ENCODE data around the gene FAM47B.

FAM47B gene

DNA sequence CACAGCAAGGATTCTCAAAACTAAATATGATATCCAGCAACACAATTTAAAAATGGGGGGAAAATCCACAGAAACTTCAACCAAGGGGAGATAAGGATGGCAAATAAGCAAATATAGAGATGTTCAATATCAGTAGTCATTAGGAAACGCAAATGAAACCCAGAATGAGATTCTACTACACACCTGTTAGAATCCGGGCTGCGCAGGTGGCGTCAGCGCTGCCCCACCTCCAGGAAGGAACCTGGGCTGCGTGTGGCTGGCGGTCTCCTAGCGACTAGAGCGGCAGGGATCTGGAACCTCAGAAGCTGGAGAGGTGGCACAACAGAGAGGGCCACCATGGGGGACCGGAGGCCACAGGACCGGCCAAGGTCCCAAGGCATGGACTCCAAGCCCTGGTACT is at the start of gene FAM47B:
Gene FAM47B, plus strand, starts transcription at position 301 of the 400 bp plus-strand sequence. Its CDS starts 36 bp downstream, at position 337.
- H3K9me3 ChIP-seq (ENCODE audit: control insufficient read depth, insufficient read depth, low read length), result no peaks in the 10 kb centered on the region
- H3K4me1 ChIP-seq (ENCODE audit: insufficient read depth, low read length), result no peaks in the 10 kb centered on the region
- H3K9ac ChIP-seq (ENCODE audit: low read depth, low read length), result no peak within 1 kb of the TSS
- no peaks in the 10 kb centered on the region for H3K36me3 ChIP-seq (ENCODE audit: insufficient read depth, low read length)

DNA sequence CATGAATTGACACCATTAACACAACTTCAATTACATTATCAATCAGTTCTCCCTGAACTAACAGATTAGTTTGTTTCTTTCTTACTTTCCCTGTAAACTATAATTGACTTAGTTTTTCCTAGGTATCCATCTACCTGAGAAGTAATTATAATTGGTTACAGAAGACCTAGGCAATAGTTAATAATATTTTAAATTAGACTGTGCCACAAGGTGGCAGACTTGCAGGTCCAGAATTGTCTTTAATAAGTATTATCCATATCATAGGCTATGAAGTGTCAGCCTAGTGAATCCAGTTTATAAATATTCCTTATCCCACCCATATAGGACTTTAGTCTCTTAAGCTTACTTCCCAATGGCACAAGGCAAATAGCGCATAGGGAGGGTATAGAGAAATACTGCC is 48.9 kb upstream of the FAM47B start:
- no peaks in the 10 kb centered on the region for H3K9me3 ChIP-seq (ENCODE audit: control insufficient read depth, insufficient read depth, low read length)
- no peak overlapping the region for H3K9ac ChIP-seq (ENCODE audit: low read depth, low read length)
- no peaks in the 10 kb centered on the region for H3K4me1 ChIP-seq (ENCODE audit: insufficient read depth, low read length)
- H3K36me3 ChIP-seq (ENCODE audit: insufficient read depth, low read length), result no peaks in the 10 kb centered on the region

DNA sequence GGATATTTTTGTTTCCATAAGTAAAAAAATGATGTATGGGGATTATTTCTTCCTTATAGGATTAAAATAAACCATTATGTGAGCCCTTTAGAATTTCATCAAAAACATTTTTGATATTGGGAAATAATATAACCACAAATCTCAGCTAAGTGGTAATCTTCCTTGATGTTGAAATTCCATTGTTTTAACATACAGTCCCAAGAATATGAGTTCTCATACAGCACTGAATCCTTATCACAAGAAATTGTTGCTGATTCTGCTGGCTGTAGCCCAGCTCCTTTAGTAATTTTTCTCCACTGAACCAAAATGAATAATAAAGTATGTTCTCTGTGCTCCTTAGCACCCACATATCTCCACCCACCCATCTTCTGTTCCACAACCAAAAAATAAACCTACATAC is 41.9 kb upstream of the FAM47B start:
- no peaks in the 10 kb centered on the region for H3K4me1 ChIP-seq (ENCODE audit: insufficient read depth, low read length)
- no peaks in the 10 kb centered on the region for H3K36me3 ChIP-seq (ENCODE audit: insufficient read depth, low read length)
- H3K9me3 ChIP-seq (ENCODE audit: control insufficient read depth, insufficient read depth, low read length), result no peaks in the 10 kb centered on the region
- no peak overlapping the region for H3K9ac ChIP-seq (ENCODE audit: low read depth, low read length)

- H3K9me3 ChIP-seq (ENCODE audit: control insufficient read depth, insufficient read depth, low read length), result no peaks in the 10 kb centered on the region
- no peaks in the 10 kb centered on the region for H3K36me3 ChIP-seq (ENCODE audit: insufficient read depth, low read length)
- no peaks in the 10 kb centered on the region for H3K4me1 ChIP-seq (ENCODE audit: insufficient read depth, low read length)
- no peak overlapping the region for H3K9ac ChIP-seq (ENCODE audit: low read depth, low read length)
These were observed 40.8 kb upstream of the FAM47B start for GRCh38 chrX:34901761-34902160.

DNA sequence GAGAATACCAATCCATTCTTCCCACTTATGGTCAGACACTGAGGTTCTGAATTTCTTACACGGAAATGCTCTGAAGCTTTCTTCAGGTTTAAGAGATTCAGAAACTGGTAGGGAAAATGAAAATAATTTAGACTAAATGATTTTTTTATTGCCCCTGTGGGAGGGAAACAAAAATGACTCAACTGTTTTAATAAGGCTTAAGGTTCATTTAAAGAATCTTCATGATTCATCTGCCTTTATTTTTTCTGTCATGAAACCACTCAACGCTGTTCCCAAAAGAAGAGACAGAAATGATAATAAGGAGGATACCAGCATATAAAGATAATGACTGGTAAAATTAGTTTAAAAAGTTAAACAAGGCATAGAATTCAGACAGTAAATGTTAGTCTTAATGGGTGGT is 39.3 kb upstream of the FAM47B start:
- H3K9me3 ChIP-seq (ENCODE audit: control insufficient read depth, insufficient read depth, low read length), result no peaks in the 10 kb centered on the region
- H3K36me3 ChIP-seq (ENCODE audit: insufficient read depth, low read length), result no peaks in the 10 kb centered on the region
- no peaks in the 10 kb centered on the region for H3K4me1 ChIP-seq (ENCODE audit: insufficient read depth, low read length)
- no peak overlapping the region for H3K9ac ChIP-seq (ENCODE audit: low read depth, low read length)

- no peak overlapping the region for H3K9ac ChIP-seq (ENCODE audit: low read depth, low read length)
- H3K4me1 ChIP-seq (ENCODE audit: insufficient read depth, low read length), result no peaks in the 10 kb centered on the region
- no peaks in the 10 kb centered on the region for H3K36me3 ChIP-seq (ENCODE audit: insufficient read depth, low read length)
- H3K9me3 ChIP-seq (ENCODE audit: control insufficient read depth, insufficient read depth, low read length), result no peaks in the 10 kb centered on the region
These were observed 33.4 kb upstream of the FAM47B start for GRCh38 chrX:34909151-34909550.

GRCh38 chrX:34915463-34916225 is 27.0 kb upstream of the FAM47B start:
- Histone ChIP-seq H3K9me3 (ENCODE audit: control insufficient read depth, insufficient read depth, low read length) (no peaks in the 10 kb centered on the region), H3K36me3 (ENCODE audit: insufficient read depth, low read length) (no peaks in the 10 kb centered on the region), H3K4me1 (ENCODE audit: insufficient read depth, low read length) (no peaks in the 10 kb centered on the region), H3K9ac (ENCODE audit: low read depth, low read length) (no peak overlapping the region)

- Histone ChIP-seq H3K9me3 (ENCODE audit: control insufficient read depth, insufficient read depth, low read length) (no peaks in the 10 kb centered on the region), H3K9ac (ENCODE audit: low read depth, low read length) (no peak overlapping the region), H3K36me3 (ENCODE audit: insufficient read depth, low read length) (no peaks in the 10 kb centered on the region), H3K4me1 (ENCODE audit: insufficient read depth, low read length) (no peaks in the 10 kb centered on the region)
These were observed 25.4 kb upstream of the FAM47B start for GRCh38 chrX:34917146-34917545.

- Histone ChIP-seq H3K9me3 (ENCODE audit: control insufficient read depth, insufficient read depth, low read length) (no peaks in the 10 kb centered on the region), H3K36me3 (ENCODE audit: insufficient read depth, low read length) (no peaks in the 10 kb centered on the region), H3K9ac (ENCODE audit: low read depth, low read length) (no peak overlapping the region), H3K4me1 (ENCODE audit: insufficient read depth, low read length) (no peaks in the 10 kb centered on the region)
These were observed 24.4 kb upstream of the FAM47B start for GRCh38 chrX:34918091-34918736.

DNA sequence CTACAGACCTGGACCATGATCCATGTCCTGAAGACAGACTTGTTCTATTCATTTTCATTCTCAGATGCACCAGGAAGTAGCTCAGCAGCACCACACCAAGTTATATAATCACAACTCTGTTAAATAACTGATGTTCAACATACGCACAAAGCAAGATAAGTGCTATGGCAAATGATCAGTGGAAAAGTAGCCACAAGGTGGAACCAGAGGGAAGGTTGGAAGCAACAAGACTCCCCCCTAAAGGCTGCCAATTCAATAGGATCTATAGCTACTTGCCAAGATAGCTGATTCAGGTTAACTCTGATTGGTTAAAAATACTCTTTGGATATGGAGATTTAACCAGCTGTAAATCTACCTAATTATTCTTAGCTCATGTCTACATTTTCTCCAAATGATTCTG is 23.7 kb upstream of the FAM47B start:
- no peak overlapping the region for H3K9ac ChIP-seq (ENCODE audit: low read depth, low read length)
- H3K36me3 ChIP-seq (ENCODE audit: insufficient read depth, low read length), result no peaks in the 10 kb centered on the region
- H3K4me1 ChIP-seq (ENCODE audit: insufficient read depth, low read length), result no peaks in the 10 kb centered on the region
- no peaks in the 10 kb centered on the region for H3K9me3 ChIP-seq (ENCODE audit: control insufficient read depth, insufficient read depth, low read length)

- Histone ChIP-seq H3K9me3 (ENCODE audit: control insufficient read depth, insufficient read depth, low read length) (no peaks in the 10 kb centered on the region; the same call in 1 of the 2 replicates), H3K9ac (ENCODE audit: low read depth, low read length) (no peak overlapping the region), H3K36me3 (ENCODE audit: insufficient read depth, low read length) (no peaks in the 10 kb centered on the region), H3K4me1 (ENCODE audit: insufficient read depth, low read length) (no peaks in the 10 kb centered on the region)
These were observed 14.7 kb upstream of the FAM47B start for GRCh38 chrX:34927866-34928265.

- Histone ChIP-seq H3K4me1 (ENCODE audit: insufficient read depth, low read length) (no peaks in the 10 kb centered on the region), H3K9me3 (ENCODE audit: control insufficient read depth, insufficient read depth, low read length) (no peaks in the 10 kb centered on the region), H3K9ac (ENCODE audit: low read depth, low read length) (no peak overlapping the region), H3K36me3 (ENCODE audit: insufficient read depth, low read length) (no peaks in the 10 kb centered on the region)
These were observed 639 bp downstream of the FAM47B start for GRCh38 chrX:34943235-34943634.

- H3K9ac ChIP-seq (ENCODE audit: low read depth, low read length), result no peak overlapping the region
- no peaks in the 10 kb centered on the region for H3K9me3 ChIP-seq (ENCODE audit: control insufficient read depth, insufficient read depth, low read length)
- no peaks in the 10 kb centered on the region for H3K4me1 ChIP-seq (ENCODE audit: insufficient read depth, low read length)
- no peaks in the 10 kb centered on the region for H3K36me3 ChIP-seq (ENCODE audit: insufficient read depth, low read length)
These were observed 14.3 kb downstream of the FAM47B start for GRCh38 chrX:34956916-34957315.

DNA sequence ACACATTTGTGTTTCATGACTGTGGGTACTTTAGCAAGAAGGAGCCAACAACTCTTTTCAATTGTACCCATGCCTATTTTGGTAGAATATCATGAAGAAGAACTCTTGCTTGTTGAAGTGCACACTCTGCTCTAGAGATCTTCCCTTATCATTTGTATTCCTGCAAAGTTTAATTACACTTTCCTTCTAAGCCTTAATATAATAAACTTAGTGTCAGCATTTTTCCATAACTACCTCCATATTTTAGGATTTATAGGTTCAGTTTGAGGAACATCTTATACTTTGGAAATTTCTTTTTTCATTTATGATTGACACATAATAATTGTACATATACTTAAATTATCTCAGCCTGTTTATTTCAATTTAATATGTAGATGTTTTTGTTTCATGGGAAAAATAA is 19.1 kb downstream of the FAM47B start:
- no peaks in the 10 kb centered on the region for H3K4me1 ChIP-seq (ENCODE audit: insufficient read depth, low read length)
- H3K9me3 ChIP-seq (ENCODE audit: control insufficient read depth, insufficient read depth, low read length), result no peaks in the 10 kb centered on the region
- H3K9ac ChIP-seq (ENCODE audit: low read depth, low read length), result no peak overlapping the region
- no peaks in the 10 kb centered on the region for H3K36me3 ChIP-seq (ENCODE audit: insufficient read depth, low read length)

DNA sequence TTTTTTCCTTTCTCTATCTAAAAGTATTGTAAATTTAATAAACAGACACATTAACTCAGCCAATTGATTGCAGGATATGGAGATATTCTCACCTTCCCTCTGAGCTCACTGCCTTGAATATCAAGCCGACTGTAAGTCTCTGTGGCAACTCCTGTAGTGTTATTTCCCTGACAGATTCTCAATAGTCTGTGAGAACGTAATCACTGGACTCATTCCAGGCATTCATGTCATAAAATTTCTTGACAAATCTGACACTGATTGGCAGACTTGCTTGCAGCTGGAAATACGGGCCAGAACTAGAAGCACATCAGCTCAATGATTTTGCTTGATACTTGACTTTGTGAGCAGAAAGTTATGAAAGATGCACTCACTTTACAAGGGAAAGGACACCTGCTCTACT is 29.6 kb downstream of the FAM47B start:
- Histone ChIP-seq H3K36me3 (ENCODE audit: insufficient read depth, low read length) (no peaks in the 10 kb centered on the region), H3K9ac (ENCODE audit: low read depth, low read length) (no peak overlapping the region)

More for the DNA sequence above, 29.6 kb downstream of the FAM47B start:
- no peaks in the 10 kb centered on the region for H3K9me3 ChIP-seq (ENCODE audit: control insufficient read depth, insufficient read depth, low read length)
- H3K4me1 ChIP-seq (ENCODE audit: insufficient read depth, low read length), result no peaks in the 10 kb centered on the region
